HS-5 (cell line): Measurements from ENCODE around the gene DNASE1L2.
"Not testable (repeated sequence)": the region's sequence is repeated elsewhere in the genome, so short reads cannot be mapped to it uniquely, and the experiment has no call there.

Experiments
- DNase-seq: peaks from one replicate; pipeline ENCODE4 v3.0.0-alpha.2; 2012; ENCODE audit warnings: low read depth

DNASE1L2 gene

DNA sequence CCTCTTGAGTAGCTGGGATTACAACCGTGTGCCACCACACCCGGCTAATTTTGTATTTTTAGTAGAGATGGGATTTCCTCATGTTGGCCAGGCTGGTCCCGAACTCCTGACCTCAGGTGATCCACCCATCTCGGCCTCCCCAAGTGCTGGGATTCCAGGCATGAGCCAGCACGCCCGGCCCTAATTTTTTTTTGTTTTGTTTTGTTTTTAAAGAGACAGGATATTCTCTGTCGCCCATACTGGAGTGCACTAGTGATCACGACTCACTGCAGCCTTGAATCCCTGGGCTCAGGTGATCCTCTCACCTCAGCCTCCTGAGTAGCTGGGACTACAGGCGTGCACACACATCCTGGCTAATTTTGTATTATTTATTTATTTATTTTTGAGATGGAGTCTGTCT lies 4.1 kb downstream of the DNASE1L2 start:
- not testable (repeated sequence) for DNase-seq

DNA sequence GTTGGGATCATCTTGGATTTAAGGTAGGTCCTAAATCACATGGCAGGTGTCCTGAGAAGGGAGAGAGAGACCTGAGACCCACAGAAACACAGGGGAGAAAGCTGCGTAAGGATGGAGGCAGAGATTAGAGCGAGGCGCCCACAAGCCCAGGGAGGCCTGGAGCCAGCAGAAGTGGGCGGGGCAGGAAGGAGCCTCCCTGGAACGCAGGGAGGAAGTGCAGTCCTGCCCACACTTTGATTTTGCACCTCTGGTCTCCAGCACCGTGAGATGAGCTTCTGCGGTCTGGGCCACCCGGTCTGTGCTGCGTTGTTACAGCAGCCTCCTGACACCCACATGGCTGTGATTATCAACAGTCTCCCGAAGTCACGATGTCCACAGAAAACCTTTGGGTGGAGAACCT lies 6.4 kb downstream of the DNASE1L2 start:
- no peak for DNase-seq

DNA sequence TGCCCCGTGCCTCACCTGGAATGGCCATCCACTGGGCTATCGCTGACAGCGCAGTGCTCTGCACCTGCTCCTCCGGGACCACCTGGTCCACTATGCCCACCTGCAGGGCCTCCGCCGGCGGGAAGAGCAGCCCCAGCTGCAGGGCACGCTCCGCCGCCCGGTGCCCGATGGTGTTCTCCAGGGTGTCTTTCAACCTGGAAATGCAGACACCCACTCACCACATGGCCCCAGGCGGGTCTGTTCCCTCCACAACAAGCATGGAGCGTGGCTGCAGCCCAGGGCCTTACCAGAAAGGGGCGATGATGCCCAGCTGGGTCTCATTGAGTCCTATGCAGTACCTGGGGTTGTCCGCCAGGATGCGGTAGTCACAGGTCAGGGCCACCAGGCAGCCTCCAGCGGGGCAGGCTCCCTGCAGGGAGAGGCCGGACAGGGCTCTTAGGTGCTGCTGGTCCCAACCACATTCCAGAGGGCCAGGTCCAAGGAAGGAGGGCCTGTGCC lies 6.8 kb downstream of the DNASE1L2 start:
- DNase-seq: no peak

DNA sequence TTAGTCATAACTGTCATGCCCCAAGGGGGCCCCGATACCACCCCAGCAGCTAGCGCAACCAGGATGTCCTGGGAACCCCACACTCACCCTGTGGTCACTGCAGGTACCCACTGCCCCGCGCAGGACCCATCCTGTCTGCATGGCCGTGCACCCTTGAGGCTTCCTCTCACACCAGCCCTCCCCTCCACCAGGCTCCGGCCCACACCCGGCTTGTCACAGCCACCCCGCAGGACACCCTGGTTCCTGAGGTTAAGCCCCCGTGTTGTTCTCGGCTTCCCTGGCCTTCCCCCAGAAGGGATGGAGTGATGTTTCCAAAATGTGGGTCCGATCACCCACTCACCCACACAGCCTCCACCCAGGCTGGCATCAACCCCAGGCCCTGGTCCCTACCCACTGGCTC lies 7.5 kb downstream of the DNASE1L2 start:
- no peak for DNase-seq

DNA sequence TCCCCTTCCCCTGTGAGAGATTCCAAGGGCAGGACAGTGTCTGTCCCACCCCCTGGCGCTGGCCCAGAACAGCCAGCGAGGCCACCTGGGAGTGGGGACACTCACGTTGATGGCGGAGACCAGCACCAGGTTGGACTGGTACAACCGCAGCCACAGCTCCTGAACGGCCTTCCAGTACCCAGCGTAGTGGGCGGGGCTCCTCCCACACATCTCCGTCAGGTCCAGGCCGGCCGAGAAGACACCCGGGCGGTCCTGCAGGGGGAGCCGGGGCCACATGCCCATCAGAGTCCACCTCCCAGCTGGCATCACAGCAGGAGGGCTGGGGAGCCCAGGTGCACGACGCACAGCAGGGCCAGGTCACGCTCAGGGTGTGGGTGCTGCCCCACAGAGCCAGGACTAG lies 8.1 kb downstream of the DNASE1L2 start:
- no peak for DNase-seq

DNA sequence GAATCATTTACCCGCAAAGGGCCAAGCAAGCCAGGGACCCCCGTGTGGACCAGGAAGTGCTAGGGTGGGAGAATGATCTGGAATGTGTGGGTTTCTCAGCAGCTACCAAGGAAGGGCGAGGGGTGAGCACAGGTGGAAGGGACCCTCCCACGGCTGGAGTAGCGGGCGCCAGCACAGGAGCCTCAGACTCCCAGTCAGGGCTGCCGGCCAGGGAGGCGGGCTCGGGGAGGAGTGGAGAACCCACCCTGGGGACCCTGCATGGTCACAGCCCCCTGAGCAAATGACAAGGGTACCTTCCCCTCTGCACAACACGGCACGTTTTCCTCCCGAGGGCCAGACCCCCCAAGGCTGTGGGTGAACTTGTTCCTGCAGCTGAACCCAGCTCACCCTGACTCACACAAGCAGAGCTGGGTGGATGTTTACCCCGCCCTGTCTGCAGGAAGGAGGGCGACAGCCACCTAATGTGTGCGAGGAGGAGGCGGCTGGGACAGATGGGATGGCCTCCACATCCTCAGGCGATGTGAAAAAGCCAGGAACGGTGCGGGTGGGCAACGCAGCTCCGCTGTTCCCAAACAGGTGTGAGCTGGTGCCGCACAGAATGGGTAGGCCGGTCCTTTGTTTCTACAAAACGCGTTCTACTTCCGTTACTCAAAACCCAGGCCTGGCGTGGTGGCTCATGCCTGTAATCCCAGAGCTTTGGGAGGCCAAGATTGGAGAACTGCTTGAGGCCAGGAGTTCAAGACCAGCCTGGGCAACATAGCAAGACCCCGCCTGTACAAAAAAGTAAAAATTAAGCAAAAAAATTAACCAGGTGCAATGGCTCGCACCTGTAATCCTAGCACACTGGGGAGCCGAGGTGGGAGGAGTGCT lies 8.9 kb downstream of the DNASE1L2 start:
- no peak for DNase-seq

DNA sequence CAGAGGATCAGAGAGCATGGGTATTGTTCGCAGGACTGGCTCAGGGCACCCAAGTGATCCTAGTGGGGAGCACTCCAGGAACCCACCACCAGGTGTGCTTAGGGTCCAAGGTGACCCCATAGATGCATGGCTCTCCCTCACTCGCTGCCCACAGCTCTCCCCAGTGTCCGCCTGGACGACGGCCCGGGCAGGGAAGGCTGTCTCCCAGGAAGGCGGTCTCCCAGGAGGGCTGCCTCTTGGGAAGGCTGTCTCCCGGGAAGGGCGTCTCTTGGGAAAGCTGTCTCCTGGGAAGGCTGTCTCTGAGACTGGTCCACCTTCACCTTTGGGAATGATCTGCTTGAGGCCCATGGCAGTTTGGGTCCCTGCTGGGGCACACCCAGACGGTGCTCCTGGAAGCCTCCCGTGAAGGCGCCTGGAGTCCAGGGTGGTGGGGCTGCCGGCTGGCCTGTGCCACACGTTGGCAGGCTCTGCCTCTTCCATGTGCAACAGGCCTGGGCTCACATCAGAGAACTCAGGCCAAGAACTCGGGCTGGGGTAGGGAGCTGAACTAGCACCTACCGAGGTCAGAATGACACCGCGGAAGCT lies 10.1 kb downstream of the DNASE1L2 start:
- no peak for DNase-seq

DNA sequence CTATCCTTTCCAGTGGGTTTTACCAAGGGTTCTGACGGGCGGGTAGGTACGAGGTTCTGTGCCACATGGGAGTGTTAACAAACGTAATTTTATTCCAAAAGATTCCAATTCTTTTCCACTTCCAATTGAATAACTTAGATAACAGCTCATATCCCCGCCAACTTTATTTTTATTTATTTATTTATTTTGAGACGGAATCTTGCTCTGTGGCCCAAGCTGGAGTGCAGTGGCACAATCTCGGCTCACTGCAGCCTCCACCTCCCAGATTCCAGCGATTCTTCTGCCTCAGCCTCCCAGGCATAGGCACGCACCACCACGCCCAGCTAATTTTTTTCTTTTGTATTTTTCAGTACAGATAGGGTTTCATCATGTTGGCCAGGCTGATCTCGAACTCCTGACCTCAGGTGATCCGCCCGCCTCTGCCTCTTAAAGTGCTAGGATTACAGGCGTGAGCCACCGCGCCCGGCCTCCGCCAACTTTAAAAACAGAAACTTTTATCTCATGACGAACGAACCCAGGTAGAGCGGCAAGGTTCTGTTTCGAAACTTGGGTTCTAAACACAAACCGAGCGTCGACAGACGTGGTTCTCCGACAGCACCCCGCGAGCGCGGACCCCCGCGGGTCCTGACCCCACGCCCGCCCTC lies 14.5 kb downstream of the DNASE1L2 start:
- DNase-seq: no peak

DNA sequence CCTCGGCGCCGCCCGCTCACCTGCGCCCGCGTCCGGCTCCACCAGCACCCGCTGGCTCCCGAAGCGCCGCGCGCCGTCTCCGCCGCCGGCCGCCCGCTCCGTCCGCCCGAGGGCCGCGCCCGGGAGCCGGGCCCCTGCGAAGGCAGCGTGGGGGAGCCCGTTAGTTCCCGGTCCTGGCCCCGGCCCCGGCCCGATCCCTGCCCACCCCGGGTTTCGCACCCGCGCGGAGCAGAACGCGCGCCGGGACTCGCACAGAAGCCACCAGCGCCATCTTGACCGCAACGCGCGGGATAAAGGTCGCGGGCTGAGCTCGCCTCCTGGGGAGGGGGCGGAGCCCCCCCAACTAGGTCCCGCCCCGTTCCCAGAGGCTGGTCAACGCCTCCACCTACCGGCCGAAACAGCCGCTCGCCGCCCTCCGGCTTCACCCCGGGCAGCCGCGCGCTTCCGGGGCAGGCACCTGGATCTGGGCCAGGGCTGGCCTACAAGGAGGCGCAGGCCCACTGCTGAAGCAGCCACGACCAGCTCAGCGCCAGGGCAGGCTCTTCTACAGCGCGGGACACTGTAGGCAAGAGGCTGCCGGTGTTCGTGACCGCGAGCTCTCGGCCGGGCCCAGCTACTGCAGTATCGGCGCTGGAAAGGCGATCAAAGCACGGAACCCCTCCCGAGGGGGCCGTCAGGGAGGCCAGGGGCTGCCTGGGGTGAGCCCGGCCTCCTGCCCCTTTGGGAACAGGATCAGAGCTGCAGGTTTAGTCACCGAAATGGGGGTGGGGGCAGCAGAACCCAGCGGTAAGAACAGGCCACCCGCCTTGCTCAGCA lies 15.3 kb downstream of the DNASE1L2 start, which contains the start of gene ECI1:
ECI1 (minus strand) TSS at position 292 of the 816 bp plus-strand sequence; CDS start at position 271, 21 bp downstream.
- peak; percentile 78 for DNase-seq

DNA sequence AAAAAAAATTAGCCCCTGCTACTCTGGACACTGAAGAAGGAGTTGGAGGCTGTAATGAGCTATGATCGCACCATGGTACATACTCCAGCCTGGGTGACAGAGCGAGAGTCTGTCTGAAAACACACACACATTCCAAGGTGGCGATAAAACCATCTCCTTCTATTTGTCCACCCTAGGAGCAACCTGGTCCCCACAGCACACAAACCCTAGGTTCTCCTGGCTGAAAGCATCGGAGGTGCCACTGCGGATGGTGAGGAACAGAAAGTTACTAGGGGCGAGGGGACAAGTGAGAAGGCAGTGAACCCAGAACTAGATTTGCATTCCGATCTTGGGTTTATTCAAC lies 16.5 kb downstream of the DNASE1L2 start:
- no peak for DNase-seq

DNA sequence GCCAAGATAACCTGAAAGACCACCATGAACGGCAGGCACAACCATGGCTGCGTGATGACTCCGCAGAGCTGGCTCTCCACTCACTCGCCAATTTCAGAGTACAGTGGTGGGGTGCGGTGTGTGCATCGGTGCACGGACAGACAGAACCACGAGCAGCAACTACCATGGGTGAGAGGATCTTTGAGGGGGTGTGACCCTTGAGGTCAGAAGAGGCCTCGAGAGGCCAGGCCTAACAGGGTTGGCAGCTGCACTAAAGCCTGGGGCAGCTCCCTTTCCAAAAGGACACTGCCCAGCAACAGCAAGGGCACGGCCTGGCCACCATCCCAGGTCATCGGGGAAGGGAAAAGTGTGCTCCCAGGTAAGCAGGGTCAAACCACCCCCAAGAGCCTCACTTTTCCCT lies 17.0 kb downstream of the DNASE1L2 start:
- no peak for DNase-seq

DNA sequence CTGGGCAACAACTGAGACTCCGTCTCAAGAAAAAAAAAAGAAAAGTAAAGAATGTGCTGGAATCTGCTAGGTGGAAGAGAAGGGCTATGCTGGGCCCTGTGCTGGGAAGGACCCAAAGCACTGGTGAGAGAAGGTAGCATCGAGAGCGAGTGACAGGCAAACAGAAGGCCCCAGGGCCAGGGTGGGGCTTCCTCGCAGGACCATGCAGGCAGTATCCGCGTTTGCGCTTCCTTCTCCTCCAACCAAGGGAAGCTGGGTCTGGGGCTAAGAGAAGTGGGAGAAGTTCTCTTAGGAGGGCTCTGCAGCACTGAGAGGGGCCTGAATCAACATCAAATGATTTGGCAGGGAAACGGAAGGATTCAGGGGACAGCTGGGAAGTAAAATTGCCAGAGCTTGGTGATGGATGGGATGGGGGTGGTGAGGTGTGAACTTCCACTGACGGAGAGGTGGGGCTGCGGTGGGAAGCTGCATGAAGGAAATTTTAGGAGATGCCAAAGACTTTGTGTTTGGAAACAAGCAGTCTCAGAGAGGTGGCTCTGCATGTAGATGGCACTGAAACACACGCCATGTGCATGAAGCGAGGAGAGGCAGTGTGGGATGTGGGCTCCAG lies 20.4 kb downstream of the DNASE1L2 start:
- DNase-seq: no peak

DNA sequence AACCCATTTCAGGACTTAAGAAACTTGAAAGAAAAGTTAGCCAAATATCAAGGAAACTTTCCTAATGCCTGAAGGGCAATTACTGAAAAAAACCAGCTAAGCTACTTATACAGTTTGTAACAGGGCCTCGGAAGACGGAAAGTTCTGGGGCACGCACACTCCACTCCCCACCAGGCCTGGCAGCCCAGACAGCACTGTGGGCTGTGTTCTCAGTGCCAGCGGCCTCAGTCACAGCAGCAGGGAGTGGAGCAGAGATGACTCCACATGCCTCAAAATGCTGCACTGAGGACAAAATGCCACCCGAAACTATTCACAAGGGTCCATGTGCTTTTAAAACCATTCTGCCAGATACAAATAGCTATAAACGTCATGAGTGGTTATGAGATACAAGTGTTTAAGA lies 21.5 kb downstream of the DNASE1L2 start:
- DNase-seq: no peak

DNA sequence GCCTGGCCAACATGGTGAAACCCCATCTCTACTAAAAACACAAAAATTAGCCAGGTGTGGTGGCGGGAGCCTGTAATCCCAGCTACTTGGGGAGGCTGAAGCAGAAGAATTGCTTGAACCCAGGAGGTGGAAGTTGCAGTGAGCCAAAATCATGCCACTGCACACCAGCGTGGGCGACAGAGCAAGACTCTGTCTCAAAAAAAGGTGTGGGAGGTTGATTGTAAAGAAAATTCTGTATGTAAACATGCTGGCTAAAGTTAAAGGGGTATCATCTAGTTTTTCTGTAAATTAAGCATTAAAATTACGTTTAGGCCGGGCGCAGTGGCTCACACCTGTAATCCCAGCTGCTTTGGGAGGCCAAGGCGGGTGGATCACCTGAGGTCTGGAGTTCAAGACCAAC lies 22.3 kb downstream of the DNASE1L2 start:
- DNase-seq: not testable (repeated sequence)

DNA sequence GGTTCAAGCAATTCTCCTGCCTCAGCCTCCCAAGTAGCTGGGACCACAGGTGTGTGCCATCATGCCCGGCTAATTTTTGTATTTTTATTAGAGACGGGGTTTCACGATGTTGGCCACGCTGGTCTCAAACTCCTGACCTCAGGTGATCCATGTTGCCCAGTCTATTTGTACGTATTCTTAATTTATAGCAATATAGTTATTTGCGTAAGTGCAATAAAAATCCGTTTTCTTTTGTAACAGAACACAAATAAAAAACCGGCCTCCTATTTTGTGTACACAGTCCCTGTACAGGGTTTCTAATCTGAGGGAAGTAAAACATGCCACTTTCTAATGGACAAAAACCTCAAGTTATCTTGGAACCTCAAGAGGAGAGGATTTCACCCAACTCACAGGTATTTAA lies 24.0 kb downstream of the DNASE1L2 start:
- DNase-seq: no peak

DNA sequence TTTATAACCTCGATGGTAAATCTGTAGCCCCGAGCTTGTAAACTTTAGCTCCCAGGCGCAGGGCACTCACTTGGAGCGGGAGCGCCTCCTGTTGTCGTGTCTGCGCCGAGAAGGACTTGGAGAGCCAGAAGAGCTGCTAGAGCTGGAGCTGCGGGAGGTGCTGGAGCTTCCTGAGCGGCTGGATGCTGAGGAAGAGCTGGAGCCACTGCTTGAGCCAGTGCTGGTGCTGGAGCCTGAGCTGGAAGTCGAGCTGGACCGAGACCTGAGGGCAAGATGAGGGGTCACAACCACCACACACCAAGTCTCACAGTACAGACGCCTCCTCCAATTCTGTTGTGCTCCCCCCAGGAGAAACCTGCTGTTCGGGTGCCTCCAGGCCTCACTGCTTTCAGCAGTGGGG lies 26.8 kb downstream of the DNASE1L2 start:
- not testable (repeated sequence) for DNase-seq

DNA sequence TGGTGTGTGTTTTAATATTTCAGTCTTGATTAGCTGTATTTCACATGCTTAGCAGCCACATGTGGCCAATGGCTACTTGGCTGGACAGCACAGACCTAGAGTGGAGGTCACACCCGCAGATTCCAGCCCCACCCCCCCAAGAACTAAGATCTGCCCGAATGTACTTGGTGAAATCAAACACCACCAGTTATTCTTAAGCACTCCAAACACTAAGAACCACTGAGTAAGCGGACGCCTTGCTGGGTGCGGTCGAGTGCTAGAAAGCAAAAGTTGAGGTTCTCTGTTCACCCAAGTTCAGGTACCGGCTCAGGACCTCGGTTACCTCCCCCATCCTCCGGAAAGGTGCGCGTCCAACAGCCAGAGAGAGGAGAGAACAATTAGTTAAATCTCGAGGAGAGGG lies 30.6 kb downstream of the DNASE1L2 start:
- DNase-seq: not testable (repeated sequence)

DNA sequence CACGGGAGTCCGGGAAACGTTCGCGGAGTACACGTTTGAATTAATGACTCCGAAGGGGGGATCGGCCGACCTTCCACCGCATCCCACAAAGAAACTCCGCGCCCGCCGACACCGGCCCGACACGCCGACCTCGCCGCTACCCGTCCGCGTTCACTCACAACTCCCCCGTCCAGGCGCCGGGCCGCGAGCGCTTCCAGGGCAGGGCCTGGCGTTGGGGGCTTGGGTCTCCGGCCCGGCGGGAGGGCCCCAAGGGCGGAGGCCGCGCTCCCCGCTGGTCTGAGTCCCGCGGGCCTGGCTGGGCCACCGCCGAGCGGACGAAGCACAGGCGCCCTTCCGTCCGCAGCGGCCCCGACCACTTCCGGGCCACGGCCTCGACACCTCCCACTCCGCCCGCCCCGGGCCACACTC lies 31.3 kb downstream of the DNASE1L2 start:
- not testable (repeated sequence) for DNase-seq

DNA sequence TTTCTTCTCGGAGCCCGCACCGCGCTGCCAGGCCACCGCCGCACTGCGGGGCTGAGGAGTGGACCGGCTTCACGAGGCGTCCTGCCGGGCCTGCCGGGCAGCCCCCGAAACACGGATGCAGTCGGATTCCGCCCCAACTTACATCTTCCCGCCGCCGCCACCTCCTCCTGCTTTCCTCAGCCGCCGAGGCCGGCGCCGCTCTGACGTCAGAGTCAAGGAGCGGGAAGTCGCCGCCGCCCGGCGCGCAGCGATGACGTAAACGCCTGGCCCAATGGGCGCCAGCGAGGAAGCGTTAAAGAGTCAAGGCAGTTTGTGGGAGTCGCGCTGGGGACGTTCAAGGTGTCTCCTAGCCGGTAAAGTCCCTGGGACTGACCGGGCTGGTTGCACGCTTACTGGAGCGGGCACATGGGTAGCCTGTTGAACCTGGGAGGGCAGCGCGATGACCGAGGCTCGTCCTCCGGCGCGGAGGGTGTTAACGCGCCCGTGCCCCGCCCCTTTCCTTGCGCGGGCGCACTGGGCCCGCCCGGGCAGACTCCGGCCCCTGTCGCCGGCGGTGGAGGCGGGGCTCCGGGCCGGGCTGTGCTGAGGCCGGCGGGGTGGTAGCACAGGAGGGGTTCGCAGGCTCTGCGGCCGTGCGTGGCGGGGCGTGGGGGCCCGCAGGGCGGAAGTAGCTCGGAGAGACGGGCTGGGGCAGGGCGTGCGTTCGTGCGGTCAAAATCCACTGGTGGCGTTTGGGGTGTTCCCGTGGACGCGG lies 31.8 kb downstream of the DNASE1L2 start, which contains the start of gene RNPS1:
RNPS1 (minus strand) TSS at position 214 of the 754 bp plus-strand sequence. CDS start 3,483 bp downstream, outside the sequence.
- DNase-seq: peak; percentile 84

DNA sequence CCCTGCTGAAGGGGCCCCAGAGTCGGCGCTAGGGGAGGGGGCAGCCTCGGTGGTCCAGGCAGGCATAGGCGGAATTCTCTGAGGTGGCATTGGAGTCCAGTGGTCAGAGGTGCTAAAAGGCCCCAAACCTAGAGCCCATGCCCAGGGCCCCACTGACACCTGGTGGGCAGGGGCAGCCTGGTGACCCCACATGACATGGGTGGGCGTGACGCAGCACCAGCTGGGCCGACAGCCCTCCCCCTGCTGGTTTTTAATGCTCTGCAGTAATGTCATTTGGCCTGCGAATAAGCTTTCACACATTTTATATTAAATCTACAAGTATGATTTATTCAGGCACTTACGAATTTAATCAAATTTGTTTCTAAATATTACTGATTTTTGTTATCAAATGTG lies 33.8 kb downstream of the DNASE1L2 start:
- DNase-seq: no peak
